ENCODE results near the gene MKNK2. TPM values are rescaled to one million over a fixed set of nuclear protein-coding genes. Genes with fewer than 3 reads are reported as not detected.

Gene MKNK2
- total and polyA plus RNA-seq, 2 of the 13 experiments (the other 11 are each of a cell fraction or from before 2014, with no cell fraction given) = 44.9 to 112 TPM

GRCh38 chr19:2050991-2051772 lies at the start of gene MKNK2 (continued):
- TF ChIP-seq ZNF569 (CRISPR knock-in tag; IDR thresholded peaks at IDR 0.05; ENCODE audit: borderline replicate concordance) (0 out of 2 replicates have a peak, but pooled peaks have one; percentile 82), ZSCAN21 (CRISPR knock-in tag; IDR thresholded peaks at IDR 0.05; ENCODE audit: borderline replicate concordance) (peak; percentile 89; the same call in 1 of the 2 replicates), ZFP41 (CRISPR knock-in tag; IDR thresholded peaks at IDR 0.05; ENCODE audit: borderline replicate concordance) (no peak), ZFP82 (CRISPR knock-in tag; IDR thresholded peaks at IDR 0.05; ENCODE audit: borderline replicate concordance) (peak; percentile 86), ZKSCAN5 (CRISPR knock-in tag; IDR thresholded peaks at IDR 0.05) (no peak), ZNF788 (CRISPR knock-in tag; IDR thresholded peaks at IDR 0.05; ENCODE audit: borderline replicate concordance) (peak; percentile 82), KDM5A (IDR thresholded peaks at IDR 0.05; ENCODE audit: borderline replicate concordance, low read length) (no peak), ZNF337 (CRISPR knock-in tag; IDR thresholded peaks at IDR 0.05; ENCODE audit: borderline replicate concordance, low read depth) (no peak), ZSCAN20 (CRISPR knock-in tag; IDR thresholded peaks at IDR 0.05; ENCODE audit: borderline replicate concordance) (no peak), KAT8 (CRISPR knock-in tag; IDR thresholded peaks at IDR 0.05) (no peak; the same call in 1 of the 2 replicates), NCOA1 (CRISPR knock-in tag; IDR thresholded peaks at IDR 0.05) (no peak), MZF1 (CRISPR knock-in tag; IDR thresholded peaks at IDR 0.05; ENCODE audit: borderline replicate concordance) (no peak), TBP (CRISPR knock-in tag; IDR thresholded peaks at IDR 0.05) (peak; percentile 79; the same call in 1 of the 2 replicates), GPN1 (CRISPR knock-in tag; IDR thresholded peaks at IDR 0.05; ENCODE audit: borderline replicate concordance) (no peak; the same call in 1 of the 2 replicates), ZNF564 (CRISPR knock-in tag; IDR thresholded peaks at IDR 0.05) (no peak), ARID5B (CRISPR knock-in tag; IDR thresholded peaks at IDR 0.05) (no peak; the same call in 1 of the 2 replicates), PCBP1 (IDR thresholded peaks at IDR 0.05; ENCODE audit: borderline replicate concordance, low read depth, low read length) (peak; percentile 93), NCOA5 (CRISPR knock-in tag; IDR thresholded peaks at IDR 0.05) (no peak), ZNF510 (CRISPR knock-in tag; IDR thresholded peaks at IDR 0.05; ENCODE audit: low read depth) (no peak)
- TF ChIP-seq, protein P1, sequence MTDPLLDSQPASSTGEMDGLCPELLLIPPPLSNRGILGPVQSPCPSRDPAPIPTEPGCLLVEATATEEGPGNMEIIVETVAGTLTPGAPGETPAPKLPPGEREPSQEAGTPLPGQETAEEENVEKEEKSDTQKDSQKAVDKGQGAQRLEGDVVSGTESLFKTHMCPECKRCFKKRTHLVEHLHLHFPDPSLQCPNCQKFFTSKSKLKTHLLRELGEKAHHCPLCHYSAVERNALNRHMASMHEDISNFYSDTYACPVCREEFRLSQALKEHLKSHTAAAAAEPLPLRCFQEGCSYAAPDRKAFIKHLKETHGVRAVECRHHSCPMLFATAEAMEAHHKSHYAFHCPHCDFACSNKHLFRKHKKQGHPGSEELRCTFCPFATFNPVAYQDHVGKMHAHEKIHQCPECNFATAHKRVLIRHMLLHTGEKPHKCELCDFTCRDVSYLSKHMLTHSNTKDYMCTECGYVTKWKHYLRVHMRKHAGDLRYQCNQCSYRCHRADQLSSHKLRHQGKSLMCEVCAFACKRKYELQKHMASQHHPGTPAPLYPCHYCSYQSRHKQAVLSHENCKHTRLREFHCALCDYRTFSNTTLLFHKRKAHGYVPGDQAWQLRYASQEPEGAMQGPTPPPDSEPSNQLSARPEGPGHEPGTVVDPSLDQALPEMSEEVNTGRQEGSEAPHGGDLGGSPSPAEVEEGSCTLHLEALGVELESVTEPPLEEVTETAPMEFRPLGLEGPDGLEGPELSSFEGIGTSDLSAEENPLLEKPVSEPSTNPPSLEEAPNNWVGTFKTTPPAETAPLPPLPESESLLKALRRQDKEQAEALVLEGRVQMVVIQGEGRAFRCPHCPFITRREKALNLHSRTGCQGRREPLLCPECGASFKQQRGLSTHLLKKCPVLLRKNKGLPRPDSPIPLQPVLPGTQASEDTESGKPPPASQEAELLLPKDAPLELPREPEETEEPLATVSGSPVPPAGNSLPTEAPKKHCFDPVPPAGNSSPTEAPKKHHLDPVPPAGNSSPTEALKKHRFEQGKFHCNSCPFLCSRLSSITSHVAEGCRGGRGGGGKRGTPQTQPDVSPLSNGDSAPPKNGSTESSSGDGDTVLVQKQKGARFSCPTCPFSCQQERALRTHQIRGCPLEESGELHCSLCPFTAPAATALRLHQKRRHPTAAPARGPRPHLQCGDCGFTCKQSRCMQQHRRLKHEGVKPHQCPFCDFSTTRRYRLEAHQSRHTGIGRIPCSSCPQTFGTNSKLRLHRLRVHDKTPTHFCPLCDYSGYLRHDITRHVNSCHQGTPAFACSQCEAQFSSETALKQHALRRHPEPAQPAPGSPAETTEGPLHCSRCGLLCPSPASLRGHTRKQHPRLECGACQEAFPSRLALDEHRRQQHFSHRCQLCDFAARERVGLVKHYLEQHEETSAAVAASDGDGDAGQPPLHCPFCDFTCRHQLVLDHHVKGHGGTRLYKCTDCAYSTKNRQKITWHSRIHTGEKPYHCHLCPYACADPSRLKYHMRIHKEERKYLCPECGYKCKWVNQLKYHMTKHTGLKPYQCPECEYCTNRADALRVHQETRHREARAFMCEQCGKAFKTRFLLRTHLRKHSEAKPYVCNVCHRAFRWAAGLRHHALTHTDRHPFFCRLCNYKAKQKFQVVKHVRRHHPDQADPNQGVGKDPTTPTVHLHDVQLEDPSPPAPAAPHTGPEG (CRISPR knock-in tag; IDR thresholded peaks at IDR 0.05) = peak; percentile 27; the same call in 1 of the 2 replicates

All from HepG2 (cell line).